ENCODE results near the gene CLDN6. TPM values are rescaled to one million over a fixed set of nuclear protein-coding genes. Genes with fewer than 3 reads are reported as not detected.

The CLDN6 gene
- total and polyA plus RNA-seq, 9 of the 15 experiments (the other 6 are each of a cell fraction or from before 2014, with no cell fraction given), result 0.22 to 0.75 (median 0.38) TPM; not detected in 3

GRCh38 chr16:3008690-3009037 lies 9.3 kb downstream of the CLDN6 start:
- peak overlapping the region; percentile 8; the same call in 1 of the 2 replicates for H3K4me3 ChIP-seq
- peak; percentile 67 for ATAC-seq
- 2% methylated on average over 4 of the region's 4 CpGs for WGBS (ENCODE audit: insufficient coverage, low coverage, missing lambda C conversion rate)
- H3K9me1 ChIP-seq (ENCODE audit: control insufficient read depth, insufficient read depth, low read length), result no peaks in the 10 kb centered on the region
- intact Hi-C loops (cut with micrococcal nuclease) (loop anchor here (1.0 kb wide), 1 partner anchor 12 kb away; the partner anchor contains the start of gene TNFRSF12A), in situ Hi-C loops (cut with MboI) (no loop called here)
- peak overlapping the region; percentile 78 to 90 for H3K9ac ChIP-seq (ENCODE audit: insufficient read depth in 1 of 2, low read depth in 2 of 2, low read length in 2 of 2)
- ChIA-PET POLR2A (interaction anchor here (0.6 to 3.2 kb wide), 5 partner anchors 11 to 494 kb away, joined by 3 to 29 read pairs (median 5); partner anchors contain the start of genes HCFC1R1, THOC6 and TNFRSF12A), CTCF (ENCODE audit: low intra/inter-chr PET ratio) (no interaction called here)
- no peaks in the 10 kb centered on the region for H3K9me3 ChIP-seq (replicated peaks; ENCODE audit: control insufficient read depth, insufficient read depth, low read depth, low read length)
- FAIRE-seq, result peak; percentile 97
- H3K4me2 ChIP-seq (ENCODE audit: insufficient read depth, low read length), result peak overlapping the region; percentile 90
- peak overlapping the region; percentile 90 for H3K27ac ChIP-seq (ENCODE audit: extremely low read depth, low read depth, low read length)
- H3K36me3 ChIP-seq (ENCODE audit: control insufficient read depth, insufficient read depth, low read length), result peaks cover 3% of the 10 kb centered on the region; the same call in 2 of the 3 replicates
- H2AFZ ChIP-seq (ENCODE audit: low read depth, low read length), result peak overlapping the region; percentile 73
- H3K4me1 ChIP-seq (replicated peaks in 1 of 2; ENCODE audit: control insufficient read depth in 2 of 2, insufficient read depth in 2 of 2, low read length in 2 of 2), result peaks cover 39 to 73% of the 10 kb centered on the region in 2 experiments
- H3K79me2 ChIP-seq (ENCODE audit: control insufficient read depth, insufficient read depth, low read length), result peaks cover 22% of the 10 kb centered on the region
- no TSS peak for BruUV-seq (replicated peaks)
- peak; percentile 64 to 92 (median 74) for DNase-seq (ENCODE audit: extremely low read depth in 1 of 4, low spot score in 3 of 4)
- H4K20me1 ChIP-seq (replicated peaks; ENCODE audit: control insufficient read depth, insufficient read depth, low read length), result no peaks in the 10 kb centered on the region
- H3K27me3 ChIP-seq (ENCODE audit: control insufficient read depth in 2 of 2, insufficient read depth in 2 of 2, low read length in 2 of 2), result no peaks in the 10 kb centered on the region
- TF ChIP-seq SMC3 (conservative IDR thresholded peaks at IDR 0.05; ENCODE audit: insufficient read depth, low read depth, low read length) (no peak), U2AF2 (optimal IDR thresholded peaks at IDR 0.05; ENCODE audit: low read depth, low read length) (no peak), TCF3 (CRISPR knock-in tag; IDR thresholded peaks at IDR 0.05) (peak; percentile 10; the same call in 1 of the 2 replicates), PRDM10 (IDR thresholded peaks at IDR 0.05; ENCODE audit: partially characterized antibody) (peak; percentile 46), ATF1 (CRISPR knock-in tag; IDR thresholded peaks at IDR 0.05) (no peak), ATF1 (tag; IDR thresholded peaks at IDR 0.05) (0 out of 2 replicates have a peak, but pooled peaks have one; percentile 18), HCFC1 (IDR thresholded peaks at IDR 0.05; ENCODE audit: low read depth, low read length) (no peak), ZFX (CRISPR knock-in tag; IDR thresholded peaks at IDR 0.05) (no peak), GTF2E2 (tag; IDR thresholded peaks at IDR 0.05) (peak; percentile 62; the same call in 1 of the 2 replicates), JUN (IDR thresholded peaks at IDR 0.05; ENCODE audit: borderline replicate concordance, low read depth, low read length) (no peak), JUN (CRISPR knock-in tag; IDR thresholded peaks at IDR 0.05; ENCODE audit: borderline replicate concordance) (no peak), E2F5 (CRISPR knock-in tag; IDR thresholded peaks at IDR 0.05) (no peak), RCOR1 (IDR thresholded peaks at IDR 0.05; ENCODE audit: borderline replicate concordance in 1 of 2, low read depth in 2 of 2, low read length in 2 of 2) (0 out of 4 replicates have a peak, but pooled peaks of 1 of the 2 experiments have one; percentile 2), POLR2A (conservative IDR thresholded peaks at IDR 0.05) (peak; percentile 64; the same call in 1 of the 2 replicates), MYC (IDR thresholded peaks at IDR 0.05; ENCODE audit: low read depth, low read length) (0 out of 2 replicates have a peak, but pooled peaks have one; percentile 3), MYC (CRISPR knock-in tag; IDR thresholded peaks at IDR 0.05; ENCODE audit: borderline replicate concordance, low read depth) (no peak), HDAC2 (IDR thresholded peaks at IDR 0.05) (0 out of 2 replicates have a peak, but pooled peaks have one; percentile 18), STAG1 (CRISPR knock-in tag; IDR thresholded peaks at IDR 0.05; ENCODE audit: borderline replicate concordance) (no peak), KDM1A (IDR thresholded peaks at IDR 0.05) (no peak), HMBOX1 (IDR thresholded peaks at IDR 0.05) (peak; percentile 60)

Measured in K562 (cell line).